Nephron (organoid): ENCODE results near the gene CYTH1.
A peak's percentile ranks its signal among the peaks of the same experiment; 100 is the strongest.

ENCODE experiments used
- H3K27ac Mint-ChIP-seq, 3 experiments: 2 replicates each; pipeline ENCODE4 v1.8.0; 2020; ENCODE audit warnings: mixed read lengths in 3 of 3, mild to moderate bottlenecking in 2 of 3, moderate library complexity in 1 of 3
- H3K27me3 Mint-ChIP-seq: 2 replicates; pipeline ENCODE4 v1.8.0; 2021; ENCODE audit warnings: low read depth, mild to moderate bottlenecking, moderate library complexity, mixed read lengths
- H3K36me3 Mint-ChIP-seq: 2 replicates; pipeline ENCODE4 v1.8.0; 2020; ENCODE audit warnings: low read depth, mixed read lengths
- H3K4me1 Mint-ChIP-seq: 2 replicates; pipeline ENCODE4 v1.8.0; 2020; ENCODE audit warnings: mixed read lengths
- H3K4me3 Mint-ChIP-seq, 3 experiments: 2 replicates each; pipeline ENCODE4 v1.8.0; 2020; ENCODE audit warnings: mild to moderate bottlenecking in 3 of 3, mixed read lengths in 3 of 3, moderate library complexity in 2 of 3
- H3K9me3 Mint-ChIP-seq: 2 replicates; pipeline ENCODE4 v1.8.0; 2020; ENCODE audit warnings: mixed read lengths
- TF ChIP-seq, protein P1 (sequence below), 3 experiments: fragments of 200-600 bp; sonication (generic); IDR thresholded peaks; one replicate each; pipeline ENCODE4 v1.5.0; 2021; ENCODE audit warnings: antibody characterized with exemption in 3 of 3; ENCODE audit not compliant: unreplicated experiment in 3 of 3

Gene CYTH1

GRCh38 chr17:78803186-78803845 lies 21.2 kb upstream of the CYTH1 start:
- no peaks in the 10 kb centered on the region for H3K9me3 Mint-ChIP-seq
- H3K4me3 Mint-ChIP-seq = no peak overlapping the region
- H3K36me3 Mint-ChIP-seq = peaks cover 54% of the 10 kb centered on the region
- no peaks in the 10 kb centered on the region for H3K27me3 Mint-ChIP-seq
- TF ChIP-seq, protein P1, sequence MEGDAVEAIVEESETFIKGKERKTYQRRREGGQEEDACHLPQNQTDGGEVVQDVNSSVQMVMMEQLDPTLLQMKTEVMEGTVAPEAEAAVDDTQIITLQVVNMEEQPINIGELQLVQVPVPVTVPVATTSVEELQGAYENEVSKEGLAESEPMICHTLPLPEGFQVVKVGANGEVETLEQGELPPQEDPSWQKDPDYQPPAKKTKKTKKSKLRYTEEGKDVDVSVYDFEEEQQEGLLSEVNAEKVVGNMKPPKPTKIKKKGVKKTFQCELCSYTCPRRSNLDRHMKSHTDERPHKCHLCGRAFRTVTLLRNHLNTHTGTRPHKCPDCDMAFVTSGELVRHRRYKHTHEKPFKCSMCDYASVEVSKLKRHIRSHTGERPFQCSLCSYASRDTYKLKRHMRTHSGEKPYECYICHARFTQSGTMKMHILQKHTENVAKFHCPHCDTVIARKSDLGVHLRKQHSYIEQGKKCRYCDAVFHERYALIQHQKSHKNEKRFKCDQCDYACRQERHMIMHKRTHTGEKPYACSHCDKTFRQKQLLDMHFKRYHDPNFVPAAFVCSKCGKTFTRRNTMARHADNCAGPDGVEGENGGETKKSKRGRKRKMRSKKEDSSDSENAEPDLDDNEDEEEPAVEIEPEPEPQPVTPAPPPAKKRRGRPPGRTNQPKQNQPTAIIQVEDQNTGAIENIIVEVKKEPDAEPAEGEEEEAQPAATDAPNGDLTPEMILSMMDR (IDR thresholded peaks at IDR 0.05; ENCODE audit: unreplicated experiment in 3 of 3) = no peak
- H3K27ac Mint-ChIP-seq = no peak overlapping the region
- H3K4me1 Mint-ChIP-seq = peaks cover 9% of the 10 kb centered on the region

DNA sequence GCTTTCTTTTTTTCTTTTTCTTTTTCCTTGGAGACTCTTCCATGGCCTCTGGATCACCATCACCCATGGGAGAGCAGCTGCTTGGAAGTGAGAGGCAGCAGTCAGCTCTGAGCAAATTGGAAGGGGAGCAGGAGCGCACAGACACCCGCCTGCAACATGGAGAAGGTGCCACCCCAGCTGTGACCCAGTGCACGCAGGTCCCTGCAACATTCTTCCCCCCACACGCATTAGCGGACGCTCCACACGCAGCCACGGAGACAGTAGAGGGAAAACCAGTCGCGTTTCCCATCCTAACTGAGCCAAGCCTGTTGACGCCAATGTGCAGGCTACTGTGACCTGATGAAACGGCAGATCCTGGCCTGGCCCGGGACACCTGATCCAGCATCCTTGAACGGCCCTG lies 20.4 kb upstream of the CYTH1 start:
- Mint-ChIP-seq H3K4me3 (no peak overlapping the region), H3K27me3 (no peaks in the 10 kb centered on the region), H3K9me3 (no peaks in the 10 kb centered on the region), H3K36me3 (peaks cover 60% of the 10 kb centered on the region), H3K27ac (no peak overlapping the region), H3K4me1 (peaks cover 9% of the 10 kb centered on the region)
- TF ChIP-seq, protein P1 (IDR thresholded peaks at IDR 0.05; ENCODE audit: unreplicated experiment in 3 of 3) = no peak

- TF ChIP-seq, protein P1 (IDR thresholded peaks at IDR 0.05; ENCODE audit: unreplicated experiment in 3 of 3) = no peak
- Mint-ChIP-seq H3K27ac (no peak overlapping the region), H3K9me3 (no peaks in the 10 kb centered on the region), H3K4me3 (no peak overlapping the region), H3K27me3 (no peaks in the 10 kb centered on the region), H3K36me3 (peaks cover 61% of the 10 kb centered on the region), H3K4me1 (peaks cover 9% of the 10 kb centered on the region)
These were observed 19.9 kb upstream of the CYTH1 start for GRCh38 chr17:78802008-78802407.

- Mint-ChIP-seq H3K4me1 (peaks cover 9% of the 10 kb centered on the region), H3K27me3 (no peaks in the 10 kb centered on the region), H3K27ac (no peak overlapping the region), H3K36me3 (peaks cover 61% of the 10 kb centered on the region), H3K4me3 (no peak overlapping the region), H3K9me3 (no peaks in the 10 kb centered on the region)
- TF ChIP-seq, protein P1 (IDR thresholded peaks at IDR 0.05; ENCODE audit: unreplicated experiment in 3 of 3) = no peak
These were observed 18.3 kb upstream of the CYTH1 start for GRCh38 chr17:78800132-78800931.

DNA sequence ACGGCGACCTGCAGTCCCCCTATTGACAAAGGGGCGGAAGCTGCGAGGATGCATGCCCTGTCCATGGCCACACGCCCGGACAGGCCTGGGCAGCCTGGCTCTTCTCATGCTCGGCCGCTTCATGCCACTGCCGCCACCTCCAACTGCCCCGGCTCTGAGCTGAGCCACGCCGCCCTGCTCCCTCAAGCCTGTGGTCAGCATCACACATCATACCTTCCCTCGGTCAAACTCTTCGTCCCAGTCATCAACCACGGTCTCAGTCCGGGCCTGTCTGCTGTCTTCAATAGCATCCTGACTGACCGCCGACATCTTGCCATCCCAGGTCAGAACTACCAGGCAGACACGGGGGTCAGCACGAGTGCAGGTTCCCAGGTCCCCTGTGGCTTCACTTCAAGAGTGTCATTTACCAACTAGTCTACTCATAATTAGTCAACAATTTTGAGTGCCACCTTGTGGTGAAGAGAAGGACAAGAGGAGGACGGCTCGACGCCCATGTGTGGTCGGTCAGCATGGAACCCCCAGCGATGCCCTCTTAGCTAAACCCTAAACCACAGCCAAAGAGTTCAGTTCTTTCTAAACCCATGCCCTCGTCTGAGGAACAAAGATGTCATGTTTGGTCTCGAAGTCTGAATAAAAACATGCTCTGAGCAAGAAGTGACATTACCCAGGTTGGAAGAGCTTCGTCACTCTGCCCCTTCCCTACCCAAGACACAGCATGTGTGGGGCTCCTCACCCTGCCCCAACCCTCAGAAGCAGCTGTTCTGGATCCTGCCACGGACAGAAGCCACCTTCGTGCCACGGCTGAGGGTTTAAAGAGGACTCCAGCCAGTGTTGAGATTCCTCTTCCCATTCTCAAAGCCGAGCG lies 16.9 kb upstream of the CYTH1 start:
- Mint-ChIP-seq H3K36me3 (peaks cover 65% of the 10 kb centered on the region), H3K4me3 (no peak overlapping the region), H3K27me3 (no peaks in the 10 kb centered on the region), H3K27ac (peak overlapping the region in 1 of 3 experiments; percentile 13), H3K9me3 (no peaks in the 10 kb centered on the region), H3K4me1 (peaks cover 13% of the 10 kb centered on the region)
- TF ChIP-seq, protein P1 (IDR thresholded peaks at IDR 0.05; ENCODE audit: unreplicated experiment in 3 of 3) = peak; percentile 18 to 43 (median 38)
